Ovary (tissue), 9 donors: ENCODE measurements around the gene OR51E1. TPM values are rescaled to one million over a fixed set of nuclear protein-coding genes. Genes with fewer than 3 reads are reported as not detected.
A peak's percentile ranks its signal among the peaks of the same experiment; 100 is the strongest.

Experiments
- DNase-seq, 5 donors: peaks; one replicate each; pipeline ENCODE4 v3.0.0-alpha.2; 2019 to 2020
- H3K27ac ChIP-seq, 2 donors: fragments of 200-600 bp; one replicate each; pipeline versions ENCODE4 v1.5.1 to v1.8.0; 2019 to 2022
- H3K27me3 ChIP-seq: fragments of 200-600 bp; one replicate; pipeline ENCODE4 v1.8.0; 2022
- H3K36me3 ChIP-seq: fragments of 200-600 bp; sonication (generic); one replicate; pipeline ENCODE4 v1.5.1; 2019
- H3K4me1 ChIP-seq: one replicate; pipeline ENCODE4 v1.8.1; 2013; ENCODE audit warnings: mild to moderate bottlenecking, moderate library complexity; ENCODE audit not compliant: insufficient read depth
- H3K4me3 ChIP-seq: fragments of 200-600 bp; sonication (generic); one replicate; pipeline ENCODE4 v1.5.1; 2017
- H3K9me3 ChIP-seq, 2 donors: fragments of 200-600 bp in 1 of 2; sonication (generic) in 1 of 2; one replicate each; pipeline versions ENCODE4 v1.5.1 to v1.8.1; 2013 to 2019; ENCODE audit warnings: mild to moderate bottlenecking in 1 of 2, moderate library complexity in 1 of 2
- EP300 ChIP-seq: sonication (generic); formaldehyde crosslinking; IDR thresholded peaks from one replicate; pipeline ENCODE4 v1.6.1; 2017; ENCODE audit warnings: antibody characterized with exemption
- POLR2A ChIP-seq: fragments of 450-650 bp; IDR thresholded peaks from one replicate; pipeline ENCODE4 v1.6.1; 2017; ENCODE audit warnings: antibody characterized with exemption, mild to moderate bottlenecking, moderate library complexity
- WGBS, 3 donors: extraction: QIAGEN DNeasy Blood & Tissue Kit in 1 of 3; methylation state at CpG; one replicate each; pipeline versions ENCODE4 v1.1.5 to v1.1.7; 2013 to 2017; 5-methylcytosine and 5-hydroxymethylcytosine counted together
- intact Hi-C, 4 donors: fragments of 100-400 bp; cut with DNase I; formaldehyde crosslinking; loops; one replicate each; pipeline versions ENCODE4 v1.11.0 to v1.15.1; 2022 to 2023
- polyA plus RNA-seq, 2 donors: library from polyadenylated mRNA; stranded (reverse); fragments of 200-250 nt in 1 of 2; fragments of 350-450 nt in 1 of 2; fragmentation: Illumina TruSeq in 1 of 2; extraction: RNeasy Lipid Tissue Mini Kit (QIAGEN cat#74804) in 1 of 2; gene quantifications; one replicate each; pipeline ENCODE4 v1.2.3, GENCODE V29; 2013 to 2014
- total RNA-seq, 7 donors: library from RNA; depleted of rRNA in 2 of 7; stranded (reverse); fragments of >200 nt in 2 of 7; fragmentation: NEBNext Ultra II Directional in 3 of 7; extraction: Animal tissue kit (Norgen Biotek cat#: 25700) in 3 of 7; gene quantifications; one replicate each; pipeline versions ENCODE4 v1.1.0 to v1.2.4, GENCODE V29; 2016 to 2023
- TF ChIP-seq, protein P1 (sequence below), 3 donors: fragments of 450-650 bp in 2 of 3; fragments of 200-600 bp in 1 of 3; IDR thresholded peaks; one replicate each; pipeline versions ENCODE4 v1.5.1 to v1.8.0; 2016 to 2022; ENCODE audit warnings: antibody characterized with exemption in 3 of 3, mild to moderate bottlenecking in 1 of 3
- donor health status: DM: no; HTN: no; CAD: no; lungs with moderate emphysema.
- donor health status: DM: no; HTN: no; CAD: no.
- donor health status: Bipolar disorder and iron deficiency.
- donor health status: DM: yes; HTN: yes; CAD: no.
- donor health status: DM: no; HTN: no; CAD: no.
- donor health status: DM: yes; HTN: yes; CAD: no.

Gene OR51E1
- total and polyA plus RNA-seq, 9 donors = 0.12 to 3.5 (median 0.34) TPM; not detected in 1

DNA sequence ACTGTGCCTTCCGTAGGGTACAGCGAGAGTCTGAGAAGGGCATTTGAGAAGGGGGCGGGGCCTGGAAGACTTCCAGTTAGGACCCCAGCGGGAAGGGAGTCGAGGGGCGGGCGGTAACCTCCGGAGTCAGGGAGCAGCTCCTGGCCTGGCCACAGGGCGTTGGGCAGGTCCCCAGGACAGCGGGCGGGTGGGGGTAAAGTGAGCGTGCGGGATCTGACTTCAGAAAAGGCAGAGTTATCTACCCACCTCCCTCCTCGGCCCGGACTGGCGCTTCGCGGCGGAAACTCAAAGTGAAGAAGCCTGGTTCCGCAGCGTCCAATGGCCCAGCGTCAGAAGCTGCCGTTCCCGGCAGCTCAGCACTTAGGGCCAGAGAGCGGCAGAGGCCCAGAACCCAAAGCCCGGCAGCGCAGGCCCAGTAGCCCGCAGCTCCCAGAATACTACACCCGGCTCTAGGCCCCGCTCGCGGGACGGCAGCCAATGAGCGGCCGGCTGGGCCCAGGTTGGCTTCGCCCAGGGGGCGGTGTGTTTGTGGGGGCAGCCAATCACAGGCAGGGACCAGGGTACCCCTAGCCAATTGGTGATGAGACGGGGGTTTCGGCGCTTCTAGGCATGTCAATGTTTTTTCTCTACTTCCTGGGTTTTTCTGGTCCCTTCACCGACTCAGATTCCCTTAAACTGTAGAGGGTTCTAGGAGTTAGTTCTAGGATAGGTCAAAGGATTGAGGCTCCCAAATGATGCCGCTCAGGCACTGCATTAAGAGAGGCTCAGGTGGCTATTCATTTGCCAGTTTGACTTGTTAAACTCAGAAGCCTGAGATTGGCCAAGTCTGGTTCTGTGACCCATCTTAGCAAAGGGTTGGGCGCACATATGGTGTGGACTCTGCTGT lies 35.8 kb upstream of the OR51E1 start, which contains the start of gene TRIM68:
TSS of gene TRIM68 (minus strand) at position 451 of the 886 bp plus-strand sequence. CDS start 2,727 bp downstream, outside the sequence.
- 4 to 5% (median 4%) methylated on average over 37 to 43 of the region's 43 CpGs for WGBS, 3 donors
- Histone ChIP-seq H3K4me3 (peak within 1 kb of the TSS; percentile 53), H3K9me3 (no peaks in the 10 kb centered on the region), H3K27ac (peak within 1 kb of the TSS; percentile 5 to 86), H3K27me3 (no peaks in the 10 kb centered on the region), H3K4me1 (peaks cover 6% of the 10 kb centered on the region), H3K36me3 (no peaks in the 10 kb centered on the region)
- intact Hi-C loops = no loop called here
- TF ChIP-seq EP300 (no peak), POLR2A (peak; percentile 66)
- TF ChIP-seq, protein P1, sequence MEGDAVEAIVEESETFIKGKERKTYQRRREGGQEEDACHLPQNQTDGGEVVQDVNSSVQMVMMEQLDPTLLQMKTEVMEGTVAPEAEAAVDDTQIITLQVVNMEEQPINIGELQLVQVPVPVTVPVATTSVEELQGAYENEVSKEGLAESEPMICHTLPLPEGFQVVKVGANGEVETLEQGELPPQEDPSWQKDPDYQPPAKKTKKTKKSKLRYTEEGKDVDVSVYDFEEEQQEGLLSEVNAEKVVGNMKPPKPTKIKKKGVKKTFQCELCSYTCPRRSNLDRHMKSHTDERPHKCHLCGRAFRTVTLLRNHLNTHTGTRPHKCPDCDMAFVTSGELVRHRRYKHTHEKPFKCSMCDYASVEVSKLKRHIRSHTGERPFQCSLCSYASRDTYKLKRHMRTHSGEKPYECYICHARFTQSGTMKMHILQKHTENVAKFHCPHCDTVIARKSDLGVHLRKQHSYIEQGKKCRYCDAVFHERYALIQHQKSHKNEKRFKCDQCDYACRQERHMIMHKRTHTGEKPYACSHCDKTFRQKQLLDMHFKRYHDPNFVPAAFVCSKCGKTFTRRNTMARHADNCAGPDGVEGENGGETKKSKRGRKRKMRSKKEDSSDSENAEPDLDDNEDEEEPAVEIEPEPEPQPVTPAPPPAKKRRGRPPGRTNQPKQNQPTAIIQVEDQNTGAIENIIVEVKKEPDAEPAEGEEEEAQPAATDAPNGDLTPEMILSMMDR (IDR thresholded peaks at IDR 0.05) = no peak
- DNase-seq = peak; percentile 95 to 98 (median 96)

DNA sequence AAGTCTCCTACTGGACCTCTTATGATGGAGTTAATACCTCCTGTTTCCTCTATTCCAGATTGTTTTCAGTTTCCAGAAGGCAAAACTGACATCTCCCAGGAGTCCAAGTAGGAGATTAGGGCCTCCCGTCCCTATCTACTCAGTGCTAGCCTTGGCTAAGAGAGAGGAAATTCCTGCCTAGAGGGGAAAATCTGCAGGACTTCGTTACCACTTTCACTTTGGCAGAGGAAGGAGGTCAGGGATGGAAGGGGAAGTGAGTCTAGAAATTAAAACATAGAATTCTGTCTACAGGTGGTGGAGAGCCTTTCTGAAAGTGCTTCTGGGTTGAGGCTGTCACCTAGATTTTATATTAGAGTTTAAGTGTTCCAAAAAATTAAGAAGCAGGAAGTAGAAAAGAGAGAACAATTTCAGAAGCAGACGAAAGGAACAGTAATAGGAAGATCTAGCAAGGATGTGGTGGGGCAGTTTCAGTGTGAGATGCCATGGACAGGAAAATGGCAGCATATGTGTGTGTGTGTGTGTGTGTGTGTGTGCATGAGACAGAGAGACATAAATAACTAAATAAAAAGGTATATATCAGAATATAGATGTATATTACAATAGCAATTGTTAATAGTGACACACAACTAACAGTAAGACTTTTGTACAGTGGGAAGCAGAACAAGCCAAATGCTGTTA lies 33.4 kb upstream of the OR51E1 start:
- peak overlapping the region; percentile 3 to 14 for H3K27ac ChIP-seq
- intact Hi-C loops = no loop called here
- DNase-seq = no peak
- no peaks in the 10 kb centered on the region for H3K36me3 ChIP-seq
- peak overlapping the region; percentile 4 for H3K4me3 ChIP-seq
- H3K9me3 ChIP-seq = no peaks in the 10 kb centered on the region
- H3K4me1 ChIP-seq = peaks cover 6% of the 10 kb centered on the region
- WGBS, 3 donors = 12 to 20% (median 18%) methylated on average over 3 of the region's 3 CpGs
- TF ChIP-seq, protein P1 (IDR thresholded peaks at IDR 0.05) = no peak
- TF ChIP-seq EP300 (no peak), POLR2A (no peak)
- H3K27me3 ChIP-seq = no peaks in the 10 kb centered on the region

DNA sequence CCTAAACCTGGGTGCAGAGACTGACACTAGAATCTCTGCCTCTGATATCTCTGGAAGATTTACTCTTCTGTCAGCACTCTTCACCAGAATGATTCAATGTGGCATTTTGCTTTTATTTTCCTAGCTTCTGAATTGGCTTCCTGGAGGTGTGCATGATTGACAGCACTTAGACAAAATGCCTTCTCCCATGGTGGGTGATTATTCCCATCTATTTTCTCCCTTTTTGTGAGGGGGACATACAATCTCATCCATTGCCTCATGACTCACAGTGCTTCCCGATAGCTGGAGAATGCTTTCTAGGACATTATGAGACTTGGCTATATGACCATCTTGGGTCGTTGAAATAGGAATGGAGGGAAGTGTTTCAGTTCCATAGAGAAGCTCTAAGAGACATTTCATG lies 31.8 kb upstream of the OR51E1 start:
- H3K27ac ChIP-seq = no peak overlapping the region
- no peaks in the 10 kb centered on the region for H3K9me3 ChIP-seq
- no peak for DNase-seq
- intact Hi-C loops = no loop called here
- no peaks in the 10 kb centered on the region for H3K36me3 ChIP-seq
- 88 to 91% (median 89%) methylated on average over 2 of the region's 2 CpGs for WGBS, 3 donors
- H3K4me3 ChIP-seq = no peak overlapping the region
- no peaks in the 10 kb centered on the region for H3K27me3 ChIP-seq
- TF ChIP-seq, protein P1 (IDR thresholded peaks at IDR 0.05) = no peak
- TF ChIP-seq EP300 (no peak), POLR2A (no peak)
- H3K4me1 ChIP-seq = peaks cover 2% of the 10 kb centered on the region

DNA sequence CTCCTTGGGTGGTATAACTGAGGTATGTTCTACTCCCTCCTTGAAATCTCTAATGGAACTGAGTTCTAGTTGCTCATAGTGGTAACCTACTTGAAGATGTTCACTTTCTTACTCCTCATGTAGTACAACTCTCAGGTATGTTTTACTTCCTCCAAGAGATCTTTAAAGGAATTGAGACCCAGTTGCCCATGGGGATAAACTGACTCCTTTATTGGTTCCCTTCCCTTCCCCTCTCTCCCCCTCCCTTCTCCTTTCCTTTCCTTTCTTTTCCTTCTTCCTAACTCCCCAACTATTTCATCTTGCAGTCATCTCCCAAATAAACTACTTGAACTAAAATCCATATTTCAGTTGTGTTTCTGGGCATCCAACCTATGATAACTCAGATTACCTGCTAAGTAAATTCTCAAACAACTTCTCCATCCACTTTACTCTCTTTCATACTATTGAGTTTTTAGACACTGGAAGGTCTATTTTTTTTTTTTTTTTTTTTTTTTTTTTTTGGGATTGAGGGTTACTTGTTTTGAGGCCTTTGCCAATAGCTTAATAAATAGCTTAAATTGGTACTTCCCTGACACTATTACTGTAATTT lies 27.8 kb upstream of the OR51E1 start:
- Histone ChIP-seq H3K36me3 (no peaks in the 10 kb centered on the region), H3K27ac (no peak overlapping the region), H3K4me1 (no peaks in the 10 kb centered on the region), H3K27me3 (no peaks in the 10 kb centered on the region), H3K9me3 (no peaks in the 10 kb centered on the region), H3K4me3 (no peak overlapping the region)
- no peak for DNase-seq
- intact Hi-C loops = no loop called here
- TF ChIP-seq, protein P1 (IDR thresholded peaks at IDR 0.05) = no peak
- TF ChIP-seq EP300 = no peak
- TF ChIP-seq POLR2A = no peak
